ENCODE measurements around the gene UNC5CL.

DNA sequence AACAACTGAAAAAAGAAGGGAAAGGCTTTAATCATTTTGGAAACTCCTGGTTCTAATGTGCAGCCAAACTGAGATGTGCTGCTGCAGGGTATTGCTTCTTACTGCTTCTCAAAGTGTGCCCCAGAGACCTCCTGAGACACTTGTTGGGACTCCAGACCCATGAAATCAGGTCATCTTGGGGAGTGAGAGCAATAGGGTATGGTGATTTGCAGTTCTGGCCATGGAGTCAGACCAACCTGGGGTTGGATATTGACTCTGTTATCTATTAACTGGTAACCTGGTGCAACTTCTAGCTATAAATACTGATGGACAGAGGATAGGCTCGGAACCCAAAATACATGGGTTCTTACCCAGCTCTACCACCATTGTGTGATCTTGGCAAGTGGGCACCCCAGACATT, 7.1 kb upstream of the UNC5CL start:
- TF ChIP-seq POLR2AphosphoS5 (IDR thresholded peaks at IDR 0.05) (no peak), POLR2A (IDR thresholded peaks at IDR 0.05) (no peak), EP300 (IDR thresholded peaks at IDR 0.05) (no peak)
- TF ChIP-seq, protein P1, sequence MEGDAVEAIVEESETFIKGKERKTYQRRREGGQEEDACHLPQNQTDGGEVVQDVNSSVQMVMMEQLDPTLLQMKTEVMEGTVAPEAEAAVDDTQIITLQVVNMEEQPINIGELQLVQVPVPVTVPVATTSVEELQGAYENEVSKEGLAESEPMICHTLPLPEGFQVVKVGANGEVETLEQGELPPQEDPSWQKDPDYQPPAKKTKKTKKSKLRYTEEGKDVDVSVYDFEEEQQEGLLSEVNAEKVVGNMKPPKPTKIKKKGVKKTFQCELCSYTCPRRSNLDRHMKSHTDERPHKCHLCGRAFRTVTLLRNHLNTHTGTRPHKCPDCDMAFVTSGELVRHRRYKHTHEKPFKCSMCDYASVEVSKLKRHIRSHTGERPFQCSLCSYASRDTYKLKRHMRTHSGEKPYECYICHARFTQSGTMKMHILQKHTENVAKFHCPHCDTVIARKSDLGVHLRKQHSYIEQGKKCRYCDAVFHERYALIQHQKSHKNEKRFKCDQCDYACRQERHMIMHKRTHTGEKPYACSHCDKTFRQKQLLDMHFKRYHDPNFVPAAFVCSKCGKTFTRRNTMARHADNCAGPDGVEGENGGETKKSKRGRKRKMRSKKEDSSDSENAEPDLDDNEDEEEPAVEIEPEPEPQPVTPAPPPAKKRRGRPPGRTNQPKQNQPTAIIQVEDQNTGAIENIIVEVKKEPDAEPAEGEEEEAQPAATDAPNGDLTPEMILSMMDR (IDR thresholded peaks at IDR 0.05), result no peak

All from upper lobe of left lung (tissue), 4 donors.